SH-SY5Y (cell line): ENCODE results near the gene SPPL3.

Source experiments
- GATA2 ChIP-seq: IDR thresholded peaks from 2 replicates; pipeline ENCODE4 v1.6.1; 2011; ENCODE audit warnings: mild to moderate bottlenecking, low read depth, low read length
- GATA3 ChIP-seq: IDR thresholded peaks from 2 replicates; pipeline ENCODE4 v1.6.1; 2011; ENCODE audit warnings: low read depth, mild to moderate bottlenecking, low read length, moderate library complexity

GRCh38 chr12:120925740-120926563 is 21.8 kb upstream of the SPPL3 start:
- TF ChIP-seq GATA3: no peak
- no peak for TF ChIP-seq GATA2
